ENCODE data around the gene RLIM.
"Not testable (repeated sequence)": the region's sequence is repeated elsewhere in the genome, so short reads cannot be mapped to it uniquely, and the experiment has no call there.

Gene RLIM

GRCh38 chrX:74614093-74614909 lies at the start of gene RLIM:
Gene RLIM, minus strand, starts transcription at chrX:74614624. Its CDS starts 18,647 bp downstream, at chrX:74595977.
- peak; percentile 96 to 97 for DNase-seq

GRCh38 chrX:74656079-74656745 lies 41.8 kb upstream of the RLIM start:
- no peak for DNase-seq

GRCh38 chrX:74654953-74655352 lies 40.5 kb upstream of the RLIM start:
- DNase-seq: not testable (repeated sequence)

- DNase-seq: no peak
Measured at GRCh38 chrX:74636749-74637314, 22.4 kb upstream of the RLIM start.

- DNase-seq: peak; percentile 41 to 42
Measured at GRCh38 chrX:74613370-74614092, 893 bp downstream of the RLIM start.

- no peak for DNase-seq
Measured at GRCh38 chrX:74606799-74607198, 7.6 kb downstream of the RLIM start.

- DNase-seq: no peak
Measured at GRCh38 chrX:74606342-74606741, 8.1 kb downstream of the RLIM start.

- DNase-seq: no peak
Measured at GRCh38 chrX:74603040-74603439, 11.4 kb downstream of the RLIM start.

DNA sequence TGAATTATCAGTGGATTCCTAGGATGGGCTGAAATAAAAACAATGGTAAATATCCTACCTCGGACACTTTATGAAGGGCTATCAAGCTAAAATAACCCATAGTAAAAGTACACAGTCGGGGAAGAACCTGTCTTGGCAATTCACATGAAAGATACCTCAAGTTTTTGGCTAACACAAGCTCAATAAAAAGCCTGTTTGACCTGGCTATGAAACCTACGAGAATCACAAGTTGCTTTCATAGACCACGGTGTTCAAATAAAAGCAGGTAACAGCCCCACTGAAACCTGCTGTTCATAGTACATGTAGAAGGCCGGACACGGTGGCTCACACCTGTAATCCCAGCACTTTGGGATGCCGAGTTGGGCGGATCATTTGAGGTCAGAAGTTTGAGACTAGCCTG lies 12.3 kb downstream of the RLIM start:
- no peak for DNase-seq

- DNase-seq: no peak
Measured at GRCh38 chrX:74593593-74593992, 20.8 kb downstream of the RLIM start.

GRCh38 chrX:74585766-74586165 lies 28.7 kb downstream of the RLIM start:
- no peak for DNase-seq

DNA sequence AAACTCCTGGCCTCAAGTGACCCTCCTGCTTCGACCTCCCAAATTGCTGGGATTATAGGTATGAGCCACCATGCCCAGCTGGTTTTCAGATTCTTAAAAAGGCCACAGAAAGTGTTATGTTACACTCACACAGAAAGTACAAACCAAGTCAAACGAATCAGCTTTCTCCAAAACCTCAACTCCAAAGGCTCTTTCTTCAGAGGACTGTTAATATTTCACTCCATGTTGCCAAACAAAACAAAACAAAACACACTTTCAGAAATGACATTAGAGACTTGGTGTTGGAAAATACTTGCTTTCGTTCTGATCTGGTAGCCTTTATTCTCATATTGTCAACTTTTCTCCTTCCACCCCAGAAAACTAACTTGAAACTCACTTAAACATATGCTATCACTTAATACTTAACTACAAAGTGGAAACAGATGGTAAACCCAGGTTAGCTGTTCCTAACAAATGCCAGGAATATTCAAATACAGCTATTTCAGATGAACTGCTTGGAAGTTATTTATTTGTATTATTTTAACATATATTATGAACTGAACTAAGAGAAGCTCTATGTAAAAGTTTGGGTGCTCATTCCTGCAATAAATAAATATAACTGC lies 34.7 kb downstream of the RLIM start:
- no peak for DNase-seq

DNA sequence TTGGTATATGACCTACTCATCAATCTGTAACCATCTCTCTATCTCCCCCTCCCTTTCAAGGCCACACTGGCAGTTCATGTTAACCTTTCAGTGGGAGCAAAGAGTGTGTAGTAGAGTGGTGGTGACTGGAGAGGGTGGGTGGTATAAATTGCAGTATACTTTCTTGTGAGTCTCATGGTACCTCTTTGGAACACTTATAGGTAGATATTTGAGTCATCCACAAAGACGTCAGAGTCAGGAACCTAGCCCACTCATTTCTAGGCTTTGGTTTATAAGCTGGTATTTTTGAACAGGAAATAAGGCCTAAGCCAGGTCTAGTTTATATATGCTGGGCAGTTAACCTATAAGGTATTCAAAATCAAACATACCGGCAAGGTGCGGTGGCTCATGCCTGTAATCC lies 36.3 kb downstream of the RLIM start:
- DNase-seq: no peak

GRCh38 chrX:74557378-74557777 lies 57.0 kb downstream of the RLIM start:
- DNase-seq: no peak

GRCh38 chrX:74551934-74552333 lies 62.5 kb downstream of the RLIM start:
- no peak for DNase-seq

GRCh38 chrX:74550295-74550802 lies 64.1 kb downstream of the RLIM start:
- peak; percentile 38 to 69 for DNase-seq

DNA sequence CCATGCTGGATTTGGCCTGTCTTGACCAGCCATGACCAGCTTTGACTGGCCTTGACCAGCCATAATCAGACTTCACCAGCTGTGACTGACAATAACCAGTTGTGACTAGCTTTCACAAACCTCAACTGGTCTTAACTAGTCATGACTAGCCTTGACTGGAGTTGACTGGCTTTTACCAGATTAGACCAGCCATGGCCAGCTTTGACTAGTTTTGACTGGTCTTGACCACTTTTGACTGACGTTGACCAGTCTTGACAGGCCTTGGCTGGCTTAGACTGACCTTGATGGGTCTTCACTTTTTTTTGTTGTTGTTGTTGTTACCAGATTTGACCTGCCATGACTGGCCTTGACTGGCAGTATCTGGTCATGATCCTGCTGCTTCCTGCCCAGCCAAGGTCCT lies 67.4 kb downstream of the RLIM start:
- DNase-seq: no peak

DNA sequence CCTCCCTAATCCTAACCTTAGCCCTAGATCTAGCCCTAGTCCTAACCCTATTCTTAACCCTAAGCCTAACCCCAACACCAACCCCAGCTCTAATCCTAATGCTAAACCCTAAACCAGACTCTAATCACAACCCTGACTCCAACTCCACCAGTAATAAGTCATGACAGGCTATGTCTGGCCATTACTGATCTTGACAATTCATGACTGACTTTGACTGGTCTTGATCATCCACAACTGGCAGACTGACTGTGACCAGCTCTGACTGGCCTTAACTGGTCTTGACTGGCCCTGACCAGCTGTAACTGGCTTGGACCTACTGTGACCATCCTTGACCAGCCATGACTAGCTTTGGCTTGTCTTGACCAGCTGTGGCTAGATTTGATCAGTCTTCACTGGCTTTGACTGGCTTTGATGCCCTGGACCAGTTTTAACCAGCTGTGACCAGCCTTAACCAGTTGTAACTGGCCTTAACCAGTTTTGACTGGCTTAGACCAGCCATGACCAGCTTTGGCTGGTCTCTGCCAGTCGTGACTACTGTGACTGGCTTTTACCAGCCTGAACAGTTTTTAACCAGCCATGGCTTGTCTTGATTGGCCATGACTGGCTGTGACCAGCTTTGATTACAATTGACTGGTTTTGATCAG lies 68.4 kb downstream of the RLIM start:
- no peak for DNase-seq

GRCh38 chrX:74540635-74541249 lies 73.7 kb downstream of the RLIM start:
- DNase-seq: peak; percentile 21 to 41

DNA sequence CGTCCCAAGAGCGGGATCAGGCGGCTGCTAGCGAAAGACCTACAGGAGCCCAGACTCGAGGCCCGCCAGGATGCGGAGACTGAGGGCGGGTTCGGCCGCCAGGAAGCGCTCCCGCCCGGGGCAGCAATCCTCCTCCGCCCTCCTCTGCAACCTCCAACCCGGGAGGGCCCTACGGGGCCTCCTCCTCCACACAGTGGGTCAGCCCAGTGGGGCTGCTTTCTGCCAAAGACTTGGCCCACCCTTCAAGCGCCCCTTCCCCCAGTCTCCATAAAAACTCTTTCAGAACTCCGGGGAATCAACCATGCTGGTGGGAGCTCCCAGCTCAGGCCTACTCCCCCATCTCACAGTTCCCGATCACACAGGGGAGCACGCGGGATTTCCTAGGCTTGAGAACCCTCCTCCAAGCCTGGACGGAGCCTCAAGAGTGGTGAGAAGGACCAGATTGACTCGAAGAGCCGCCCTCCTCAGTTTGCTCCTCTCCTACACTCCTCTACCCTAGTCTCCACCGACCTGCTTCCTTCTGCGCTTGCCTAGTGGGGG lies 77.5 kb downstream of the RLIM start:
- peak in 1 of 2 experiments; percentile 76 for DNase-seq

DNA sequence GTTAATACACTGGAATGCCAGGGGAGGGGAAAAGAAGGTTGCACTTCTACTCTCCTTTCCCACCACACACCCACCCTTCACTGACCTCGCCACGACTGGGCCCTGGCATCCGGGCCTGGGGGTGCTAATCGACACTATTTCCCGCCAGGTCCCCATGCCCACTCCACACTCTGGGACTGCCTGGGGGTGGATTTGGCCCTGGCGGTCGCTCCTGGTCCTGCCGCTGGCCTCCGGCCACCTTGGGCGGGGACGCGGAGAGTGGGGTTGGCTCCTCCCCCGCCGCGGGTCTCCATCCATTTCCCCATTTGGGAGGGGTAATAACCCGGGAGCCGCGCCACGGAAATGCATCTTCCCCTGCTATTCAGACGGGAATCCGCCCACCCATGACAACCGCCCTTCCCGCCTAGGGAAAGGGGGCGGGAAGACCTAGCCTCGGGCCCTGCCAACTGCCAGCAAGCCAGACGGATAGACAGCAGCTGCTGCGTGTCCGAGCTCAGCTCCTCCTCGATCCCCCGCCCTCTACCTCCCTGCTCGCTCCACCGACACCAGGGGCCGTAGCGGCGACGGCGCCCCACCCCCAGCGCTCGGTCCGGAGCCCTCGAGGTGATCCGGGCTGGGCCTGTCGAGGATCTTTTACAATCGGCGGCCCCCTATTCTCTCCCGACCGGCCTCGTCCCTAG lies 78.1 kb downstream of the RLIM start:
- DNase-seq: peak; percentile 63 to 79

Measured in NCI-H526 (cell line).